GM21786 (cell line): ENCODE measurements around the gene PALD1.

Source experiments
- ATAC-seq: cut with Tn5 transposase; IDR thresholded peaks from one replicate; pipeline ENCODE4 v1.9.1; 2021; ENCODE audit not compliant: unreplicated experiment

The PALD1 gene

GRCh38 chr10:70535001-70535400 is 56.4 kb downstream of the PALD1 start:
- no peak for ATAC-seq

GRCh38 chr10:70535451-70535850 is 56.9 kb downstream of the PALD1 start:
- ATAC-seq: no peak

GRCh38 chr10:70536196-70536861 is 57.8 kb downstream of the PALD1 start:
- no peak for ATAC-seq

GRCh38 chr10:70537398-70538194 is 59.0 kb downstream of the PALD1 start:
- ATAC-seq: no peak

GRCh38 chr10:70538195-70538520 is 59.6 kb downstream of the PALD1 start:
- ATAC-seq: no peak

GRCh38 chr10:70538731-70539338 is 60.3 kb downstream of the PALD1 start:
- no peak for ATAC-seq

GRCh38 chr10:70539471-70539870 is 60.9 kb downstream of the PALD1 start:
- no peak for ATAC-seq

GRCh38 chr10:70540089-70540788 is 61.7 kb downstream of the PALD1 start:
- ATAC-seq: no peak

- no peak for ATAC-seq
Measured at GRCh38 chr10:70540789-70541360, 62.3 kb downstream of the PALD1 start.

- no peak for ATAC-seq
Measured at GRCh38 chr10:70541736-70542564, 63.4 kb downstream of the PALD1 start.

GRCh38 chr10:70542565-70542938 is 64.0 kb downstream of the PALD1 start:
- no peak for ATAC-seq

- ATAC-seq: no peak
Measured at GRCh38 chr10:70543911-70544310, 65.3 kb downstream of the PALD1 start.

- ATAC-seq: no peak
Measured at GRCh38 chr10:70544431-70545340, 66.1 kb downstream of the PALD1 start.

- ATAC-seq: no peak
Measured at GRCh38 chr10:70546584-70546983, 68.0 kb downstream of the PALD1 start.

- no peak for ATAC-seq
Measured at GRCh38 chr10:70549351-70549961, 70.9 kb downstream of the PALD1 start.

GRCh38 chr10:70549962-70550458 is 71.4 kb downstream of the PALD1 start:
- ATAC-seq: no peak

GRCh38 chr10:70550459-70550858 is 71.9 kb downstream of the PALD1 start:
- ATAC-seq: no peak

- ATAC-seq: no peak
Measured at GRCh38 chr10:70551466-70551865, 72.9 kb downstream of the PALD1 start.

- ATAC-seq: no peak
Measured at GRCh38 chr10:70551971-70552422, 73.4 kb downstream of the PALD1 start.
